HCT116 (cell line): ENCODE measurements around the gene CFAP45. TPM values are rescaled to one million over a fixed set of nuclear protein-coding genes. Genes with fewer than 3 reads are reported as not detected.

ENCODE experiments used
- ATAC-seq: fragments of 200-7000 bp; cut with Tn5 transposase; 2 replicates; pipeline ENCODE4 v1.9.1; 2020; ENCODE audit warnings: mild to moderate bottlenecking, moderate library complexity
- BruUV-seq: library from RNA; stranded (reverse); fragments of 400-500 nt; replicated peaks from 2 replicates; lab custom pipeline; 2021; lab: Mats Ljungman, UMichigan
- CTCF ChIA-PET: fragments of 300-600 bp; sonication (Branson Sonifier 250); formaldehyde crosslinking; loops from one replicate; lab custom pipeline; 2021; ENCODE audit warnings: antibody characterized with exemption; lab: Charles Lee
- POLR2A ChIA-PET: fragments of 300-600, 350-600 bp; sonication (Branson Sonifier 250); formaldehyde crosslinking; loops from one replicate; lab custom pipeline; 2021; ENCODE audit warnings: antibody characterized with exemption; lab: Charles Lee
- RAD21 ChIA-PET, 2 experiments: fragments of 300-600 bp; sonication (Branson Sonifier 250); formaldehyde crosslinking; loops; one replicate each; lab custom pipeline; 2023; ENCODE audit warnings: low total read pairs in 2 of 2; ENCODE audit not compliant: uncharacterized antibody in 2 of 2, unreplicated experiment in 2 of 2, low non-redundant PET in 1 of 2; lab: Charles Lee
- DNase-seq: peaks from one replicate; pipeline ENCODE4 v3.0.0-alpha.2; 2010; ENCODE audit warnings: low read depth, low spot score
- H2AFZ ChIP-seq: fragments of 200-600 bp; shearing (Covaris generic), sonication (generic); 2 replicates; pipeline ENCODE4 v1.6.1; 2017; ENCODE audit warnings: low read depth, mixed run types, mixed read lengths, antibody characterized with exemption, low read length; ENCODE audit not compliant: poor library complexity, severe bottlenecking
- H3K27ac ChIP-seq: 2 replicates; pipeline ENCODE4 v1.5.1; 2012; ENCODE audit warnings: low read depth, low read length
- H3K27me3 ChIP-seq: fragments of 200-600 bp; sonication (generic); 2 replicates; pipeline ENCODE4 v1.6.1; 2016; ENCODE audit warnings: mixed run types, low read length, mixed read lengths; ENCODE audit not compliant: insufficient read depth
- H3K36me3 ChIP-seq, 2 experiments: fragments of 200-500 bp in 1 of 2; fragments of 200-600 bp in 1 of 2; sonication (Bioruptor generic) in 1 of 2; sonication (generic) in 1 of 2; 2 replicates each; pipeline versions ENCODE4 v1.5.1 to v1.6.1; 2014 to 2016; ENCODE audit warnings: low read length in 2 of 2, inconsistent platforms in 1 of 2, mixed read lengths in 1 of 2, mixed run types in 1 of 2; ENCODE audit not compliant: insufficient read depth in 2 of 2, control insufficient read depth in 1 of 2
- H3K4me1 ChIP-seq, 2 experiments: fragments of 200-600 bp in 1 of 2; sonication (generic) in 1 of 2; 2 replicates each; pipeline versions ENCODE4 v1.5.1 to v1.6.1; 2012 to 2017; ENCODE audit warnings: low read length in 2 of 2, inconsistent platforms in 1 of 2, mild to moderate bottlenecking in 1 of 2, mixed read lengths in 1 of 2, mixed run types in 1 of 2, moderate library complexity in 1 of 2; ENCODE audit not compliant: insufficient read depth in 2 of 2, control insufficient read depth in 1 of 2
- H3K4me2 ChIP-seq: fragments of 200-600 bp; sonication (generic); 2 replicates; pipeline ENCODE4 v1.6.1; 2017; ENCODE audit warnings: mixed run types, low read length, mixed read lengths
- H3K4me3 ChIP-seq, 2 experiments: fragments of 200-600 bp in 1 of 2; sonication (generic) in 1 of 2; replicated peaks in 1 of 2; 2 replicates each; pipeline ENCODE4 v1.5.1; 2011 to 2016; ENCODE audit warnings: low read length in 2 of 2, control low read depth in 1 of 2, low read depth in 1 of 2, mild to moderate bottlenecking in 1 of 2, mixed read lengths in 1 of 2, mixed run types in 1 of 2
- H3K79me2 ChIP-seq: fragments of 200-600 bp; sonication (generic); 2 replicates; pipeline ENCODE4 v1.6.1; 2017; ENCODE audit warnings: mild to moderate bottlenecking, mixed run types, low read length, moderate library complexity, mixed read lengths; ENCODE audit not compliant: insufficient read depth
- H3K9ac ChIP-seq: fragments of 200-600 bp; sonication (generic); 2 replicates; pipeline ENCODE4 v1.6.1; 2016; ENCODE audit warnings: low read length, mixed read lengths
- H3K9me2 ChIP-seq: fragments of 200-600 bp; sonication (generic), shearing (Covaris generic); 2 replicates; pipeline ENCODE4 v1.6.1; 2017; ENCODE audit warnings: mixed run types, mild to moderate bottlenecking, moderate library complexity; ENCODE audit not compliant: insufficient read depth
- H3K9me3 ChIP-seq, 2 experiments: fragments of 200-500 bp in 1 of 2; fragments of 200-600 bp in 1 of 2; sonication (Bioruptor generic) in 1 of 2; sonication (generic) in 1 of 2; 2 replicates each; pipeline ENCODE4 v1.6.1; 2014 to 2017; ENCODE audit warnings: low read length in 2 of 2, mixed read lengths in 2 of 2, inconsistent platforms in 1 of 2, low read depth in 1 of 2, mild to moderate bottlenecking in 1 of 2, mixed run types in 1 of 2, moderate library complexity in 1 of 2; ENCODE audit not compliant: control insufficient read depth in 1 of 2, insufficient read depth in 1 of 2
- H4K20me1 ChIP-seq: fragments of 200-600 bp; sonication (generic), shearing (Covaris generic); 2 replicates; pipeline ENCODE4 v1.6.1; 2017; ENCODE audit warnings: mixed run types, mild to moderate bottlenecking, moderate library complexity; ENCODE audit not compliant: insufficient read depth
- CBX3 ChIP-seq: IDR thresholded peaks from 2 replicates; pipeline ENCODE4 v1.6.1; 2012; ENCODE audit warnings: low read depth
- CEBPB ChIP-seq: IDR thresholded peaks from 2 replicates; pipeline ENCODE4 v1.6.1; 2012; ENCODE audit warnings: low read depth
- EGR1 ChIP-seq: IDR thresholded peaks from 2 replicates; pipeline ENCODE4 v1.6.1; 2012; ENCODE audit warnings: low read depth
- ELF1 ChIP-seq: IDR thresholded peaks from 2 replicates; pipeline ENCODE4 v1.6.1; 2012; ENCODE audit warnings: low read depth, borderline replicate concordance
- EZH2phosphoT487 ChIP-seq: fragments of 200-600 bp; IDR thresholded peaks from 2 replicates; pipeline ENCODE4 v1.6.1; 2018; ENCODE audit warnings: antibody characterized with exemption, borderline replicate concordance
- FOSL1 ChIP-seq: IDR thresholded peaks from 2 replicates; pipeline ENCODE4 v1.6.1; 2012; ENCODE audit warnings: low read depth
- JUND ChIP-seq: IDR thresholded peaks from 2 replicates; pipeline ENCODE4 v1.6.1; 2012
- POLR2AphosphoS5 ChIP-seq: IDR thresholded peaks from 2 replicates; pipeline ENCODE4 v1.6.1; 2011; ENCODE audit warnings: mild to moderate bottlenecking, low read depth, low read length, moderate library complexity
- SIN3A ChIP-seq: IDR thresholded peaks from 2 replicates; pipeline ENCODE4 v1.6.1; 2012; ENCODE audit warnings: low read depth
- SP1 ChIP-seq: IDR thresholded peaks from 2 replicates; pipeline ENCODE4 v1.6.1; 2012; ENCODE audit warnings: low read depth
- SRF ChIP-seq: IDR thresholded peaks from 2 replicates; pipeline ENCODE4 v1.6.1; 2012; ENCODE audit warnings: low read depth
- TCF7L2 ChIP-seq: IDR thresholded peaks from 2 replicates; pipeline ENCODE4 v1.7.0; 2011; ENCODE audit warnings: borderline replicate concordance, inconsistent platforms; ENCODE audit not compliant: insufficient read depth, insufficient read length; ENCODE audit errors: extremely low read depth
- ZBTB33 ChIP-seq: IDR thresholded peaks from 2 replicates; pipeline ENCODE4 v1.6.1; 2011; ENCODE audit warnings: mild to moderate bottlenecking, low read length, moderate library complexity; ENCODE audit not compliant: insufficient replicate concordance; ENCODE audit errors: extremely low read depth
- ZFX ChIP-seq: fragments of 450-650 bp; IDR thresholded peaks from 2 replicates; pipeline ENCODE4 v1.6.1; 2017
- intact Hi-C: fragments of 100-400 bp; cut with micrococcal nuclease; formaldehyde crosslinking; loops from 2 replicates; pipeline ENCODE4 v1.10.0; 2022
- total RNA-seq: library from RNA; stranded (reverse); gene quantifications from one replicate; pipeline ENCODE4 v1.2.1, GENCODE V29; 2021; ENCODE audit not compliant: unreplicated experiment
- TF ChIP-seq, protein P1 (sequence below): IDR thresholded peaks from 2 replicates; pipeline ENCODE4 v1.6.1; 2012; ENCODE audit warnings: low read depth
- TF ChIP-seq, protein P2 (sequence below): IDR thresholded peaks from 2 replicates; pipeline ENCODE4 v1.6.1; 2012
- TF ChIP-seq, protein P3 (sequence below): IDR thresholded peaks from 2 replicates; pipeline ENCODE4 v1.6.1; 2012

Gene CFAP45
- total RNA-seq, 1 experiment from 2014 or later = 0.59 TPM

- POLR2A ChIA-PET = no interaction called here
- CTCF ChIA-PET = interaction anchor here (10.1 kb wide), 1 partner anchor 64 kb away, joined by 170 read pairs; no protein-coding TSS in a partner anchor
- TF ChIP-seq ELF1 (no peak), POLR2AphosphoS5 (no peak), SRF (no peak), ZFX (no peak), ZBTB33 (no peak), TCF7L2 (no peak), FOSL1 (no peak), EGR1 (no peak), CEBPB (no peak), SP1 (no peak), JUND (no peak), EZH2phosphoT487 (no peak), SIN3A (no peak), CBX3 (no peak)
- TF ChIP-seq, protein P1, sequence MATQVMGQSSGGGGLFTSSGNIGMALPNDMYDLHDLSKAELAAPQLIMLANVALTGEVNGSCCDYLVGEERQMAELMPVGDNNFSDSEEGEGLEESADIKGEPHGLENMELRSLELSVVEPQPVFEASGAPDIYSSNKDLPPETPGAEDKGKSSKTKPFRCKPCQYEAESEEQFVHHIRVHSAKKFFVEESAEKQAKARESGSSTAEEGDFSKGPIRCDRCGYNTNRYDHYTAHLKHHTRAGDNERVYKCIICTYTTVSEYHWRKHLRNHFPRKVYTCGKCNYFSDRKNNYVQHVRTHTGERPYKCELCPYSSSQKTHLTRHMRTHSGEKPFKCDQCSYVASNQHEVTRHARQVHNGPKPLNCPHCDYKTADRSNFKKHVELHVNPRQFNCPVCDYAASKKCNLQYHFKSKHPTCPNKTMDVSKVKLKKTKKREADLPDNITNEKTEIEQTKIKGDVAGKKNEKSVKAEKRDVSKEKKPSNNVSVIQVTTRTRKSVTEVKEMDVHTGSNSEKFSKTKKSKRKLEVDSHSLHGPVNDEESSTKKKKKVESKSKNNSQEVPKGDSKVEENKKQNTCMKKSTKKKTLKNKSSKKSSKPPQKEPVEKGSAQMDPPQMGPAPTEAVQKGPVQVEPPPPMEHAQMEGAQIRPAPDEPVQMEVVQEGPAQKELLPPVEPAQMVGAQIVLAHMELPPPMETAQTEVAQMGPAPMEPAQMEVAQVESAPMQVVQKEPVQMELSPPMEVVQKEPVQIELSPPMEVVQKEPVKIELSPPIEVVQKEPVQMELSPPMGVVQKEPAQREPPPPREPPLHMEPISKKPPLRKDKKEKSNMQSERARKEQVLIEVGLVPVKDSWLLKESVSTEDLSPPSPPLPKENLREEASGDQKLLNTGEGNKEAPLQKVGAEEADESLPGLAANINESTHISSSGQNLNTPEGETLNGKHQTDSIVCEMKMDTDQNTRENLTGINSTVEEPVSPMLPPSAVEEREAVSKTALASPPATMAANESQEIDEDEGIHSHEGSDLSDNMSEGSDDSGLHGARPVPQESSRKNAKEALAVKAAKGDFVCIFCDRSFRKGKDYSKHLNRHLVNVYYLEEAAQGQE = no peak
- TF ChIP-seq, protein P2, sequence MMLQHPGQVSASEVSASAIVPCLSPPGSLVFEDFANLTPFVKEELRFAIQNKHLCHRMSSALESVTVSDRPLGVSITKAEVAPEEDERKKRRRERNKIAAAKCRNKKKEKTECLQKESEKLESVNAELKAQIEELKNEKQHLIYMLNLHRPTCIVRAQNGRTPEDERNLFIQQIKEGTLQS = no peak
- TF ChIP-seq, protein P3, sequence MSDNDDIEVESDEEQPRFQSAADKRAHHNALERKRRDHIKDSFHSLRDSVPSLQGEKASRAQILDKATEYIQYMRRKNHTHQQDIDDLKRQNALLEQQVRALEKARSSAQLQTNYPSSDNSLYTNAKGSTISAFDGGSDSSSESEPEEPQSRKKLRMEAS = no peak
- no peaks in the 10 kb centered on the region for H3K36me3 ChIP-seq
- H3K9me3 ChIP-seq = no peaks in the 10 kb centered on the region
- H3K4me3 ChIP-seq = no peak overlapping the region
- peaks cover 14 to 32% of the 10 kb centered on the region in 2 experiments for H3K4me1 ChIP-seq
- RAD21 ChIA-PET = no interaction called here
- ATAC-seq (no peak), DNase-seq (no peak)
- H3K4me2 ChIP-seq = no peak overlapping the region
- no peaks in the 10 kb centered on the region for H3K27me3 ChIP-seq
- H3K9ac ChIP-seq = no peak overlapping the region
- BruUV-seq = no TSS peak
- H4K20me1 ChIP-seq = no peaks in the 10 kb centered on the region
- H3K79me2 ChIP-seq = no peaks in the 10 kb centered on the region
- intact Hi-C loops = no loop called here
- no peak overlapping the region for H3K27ac ChIP-seq
- no peaks in the 10 kb centered on the region for H3K9me2 ChIP-seq
- no peak overlapping the region for H2AFZ ChIP-seq
These were observed 41.9 kb upstream of the CFAP45 start for GRCh38 chr1:159941591-159942560.
